ENCODE measurements around the gene KIAA0586.
"Not testable (repeated sequence)": the region's sequence is repeated elsewhere in the genome, so short reads cannot be mapped to it uniquely, and the experiment has no call there.

Gene KIAA0586
- long read RNA-seq, donor 1, result 0 reads
- long read RNA-seq, donor 2, partial matches to known transcripts, result 0 of 1 reads
- long read RNA-seq, donor 2, other reads (novel, unspliced or antisense), result 0 of 1 reads
- long read RNA-seq, donor 3, result 0 reads
- long read RNA-seq, donor 4, result 0 reads
- long read RNA-seq, donor 5, result 0 reads
- long read RNA-seq, donor 6, partial matches to known transcripts, result 0 of 1 reads
- long read RNA-seq, donor 6, other reads (novel, unspliced or antisense), result 0 of 1 reads
- long read RNA-seq, donor 7, result 0 reads
- long read RNA-seq, donor 8, partial matches to known transcripts, result 0 of 1 reads
- long read RNA-seq, donor 8, other reads (novel, unspliced or antisense), result 0 of 1 reads

DNA sequence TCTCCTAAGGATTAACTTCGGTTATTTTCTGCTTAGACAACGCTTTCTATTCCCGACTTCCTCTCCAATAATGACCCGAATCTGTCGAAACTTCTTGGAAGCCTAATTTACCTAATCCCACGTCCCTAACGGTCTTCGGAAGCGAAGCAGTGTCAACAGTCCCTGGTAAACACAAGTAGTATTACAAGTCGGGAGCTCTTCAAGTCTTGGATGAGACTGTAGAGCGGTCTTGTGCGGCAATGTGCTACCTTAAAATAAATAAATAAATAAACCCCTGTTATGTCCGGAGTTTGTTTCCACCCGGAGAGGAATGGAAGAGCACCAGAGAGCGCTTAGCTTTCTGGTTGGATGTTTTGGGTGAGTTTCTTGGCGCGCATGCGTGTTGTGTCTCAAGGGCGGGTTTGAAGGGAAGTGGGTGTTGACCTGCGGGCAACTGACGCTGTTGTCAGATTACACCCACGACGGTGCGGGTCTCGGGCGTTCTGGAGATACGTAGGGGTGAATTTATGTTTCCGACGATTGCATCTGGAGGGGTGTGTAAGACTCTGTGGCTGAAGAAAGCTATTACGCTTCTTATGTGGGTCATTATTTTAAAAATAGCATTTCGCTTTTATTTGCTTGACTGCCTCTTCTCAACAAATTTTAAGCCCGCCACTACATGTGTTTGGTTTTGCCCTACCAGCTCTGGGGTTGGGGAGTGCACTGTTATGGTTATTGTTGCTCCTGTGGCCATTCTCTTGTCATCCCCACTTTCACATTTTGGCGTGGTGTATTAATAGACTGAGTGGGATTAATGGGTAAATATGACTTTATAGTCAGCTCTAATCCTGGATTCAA, at the start of gene KIAA0586, which contains the start of gene TIMM9:
TSS of gene KIAA0586 (plus strand) at position 439 of the 837 bp plus-strand sequence. CDS start 546 bp downstream, outside the sequence.
TSS of gene TIMM9 (minus strand) at position 251 of the 837 bp plus-strand sequence. CDS start 15,586 bp downstream, outside the sequence.
- DNase-seq, result peak; percentile 89

DNA sequence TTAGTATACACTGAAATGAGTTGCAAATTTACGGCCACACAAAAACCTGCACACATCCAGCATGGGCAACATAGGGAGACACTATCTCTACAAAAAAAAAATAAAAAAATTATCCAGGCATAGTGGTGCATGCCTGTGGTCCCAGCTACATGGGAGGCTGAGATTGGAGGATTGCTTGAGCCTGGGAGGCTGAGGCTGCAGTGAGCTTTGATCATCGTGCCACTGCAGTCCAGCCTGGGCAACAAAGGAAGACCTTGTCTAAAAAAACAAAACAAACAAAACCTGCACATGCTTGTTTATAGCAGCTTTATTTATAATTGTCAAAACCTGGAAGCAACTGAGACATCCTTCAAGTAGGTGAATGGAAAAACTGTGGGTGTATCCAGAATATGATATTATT, 36.7 kb upstream of the KIAA0586 start:
- DNase-seq, result no peak

DNA sequence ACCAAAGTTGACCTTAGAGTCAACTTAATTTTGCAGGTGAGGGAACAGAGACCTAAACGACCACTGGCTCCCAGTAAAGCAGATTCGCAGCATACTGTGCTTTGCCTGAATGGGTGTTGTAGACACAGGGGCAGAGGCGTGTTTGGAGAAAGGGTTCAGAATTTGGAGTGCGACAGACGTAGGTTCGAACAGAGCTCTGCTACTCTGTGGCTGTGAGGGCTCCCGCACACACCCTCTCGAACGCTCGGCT, 32.0 kb upstream of the KIAA0586 start:
- DNase-seq, result no peak

DNA sequence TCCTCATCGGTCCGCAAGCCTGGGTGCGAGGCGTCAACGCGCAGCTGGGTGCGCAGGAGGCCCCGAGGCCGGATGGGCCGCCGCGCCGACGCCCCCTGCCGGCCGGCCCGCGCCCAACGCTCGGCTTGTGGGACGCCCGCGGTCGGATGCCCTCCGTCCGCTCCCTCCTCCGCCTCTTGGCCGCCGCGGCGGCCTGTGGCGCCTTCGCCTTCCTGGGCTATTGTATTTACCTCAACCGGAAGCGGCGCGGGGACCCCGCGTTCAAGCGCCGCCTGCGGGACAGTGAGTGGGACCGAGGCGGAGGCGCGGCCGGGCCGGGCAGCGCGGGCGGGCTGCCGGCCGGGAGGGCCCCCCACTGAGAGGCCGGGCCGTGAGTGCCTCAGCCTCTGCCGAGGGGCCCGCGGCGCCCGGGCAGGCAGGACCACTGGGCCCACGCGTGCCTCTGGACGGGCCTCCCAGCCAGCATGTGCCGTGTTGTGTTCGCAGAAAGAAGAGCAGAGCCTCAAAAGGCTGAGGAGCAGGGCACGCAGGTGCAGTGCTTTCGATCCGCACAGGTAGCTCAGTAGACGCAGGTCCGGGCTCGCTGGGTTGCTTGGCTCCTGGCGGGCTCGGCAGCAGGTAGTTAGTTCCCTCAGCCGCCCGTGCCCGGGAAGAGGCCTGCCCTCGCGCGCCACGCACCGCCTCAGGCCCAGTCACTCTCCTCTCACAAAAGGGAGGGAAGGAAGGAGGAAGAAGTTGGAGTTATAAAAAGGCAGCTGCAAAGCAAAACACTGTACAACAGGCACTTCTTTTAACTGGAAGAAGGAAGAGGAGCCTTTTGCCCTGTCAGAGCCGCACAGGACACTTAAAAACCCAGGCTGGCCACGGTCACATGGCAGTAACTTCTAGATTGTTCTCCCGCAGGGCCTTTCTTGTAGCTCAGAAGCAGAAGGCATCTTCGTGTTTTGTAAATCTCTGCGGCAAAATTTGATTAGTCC, 31.4 kb upstream of the KIAA0586 start, which contains the start of gene TOMM20L:
TSS of gene TOMM20L (plus strand) at position 119 of the 977 bp plus-strand sequence. CDS start at position 147, 28 bp downstream.
- DNase-seq, result peak; percentile 90

DNA sequence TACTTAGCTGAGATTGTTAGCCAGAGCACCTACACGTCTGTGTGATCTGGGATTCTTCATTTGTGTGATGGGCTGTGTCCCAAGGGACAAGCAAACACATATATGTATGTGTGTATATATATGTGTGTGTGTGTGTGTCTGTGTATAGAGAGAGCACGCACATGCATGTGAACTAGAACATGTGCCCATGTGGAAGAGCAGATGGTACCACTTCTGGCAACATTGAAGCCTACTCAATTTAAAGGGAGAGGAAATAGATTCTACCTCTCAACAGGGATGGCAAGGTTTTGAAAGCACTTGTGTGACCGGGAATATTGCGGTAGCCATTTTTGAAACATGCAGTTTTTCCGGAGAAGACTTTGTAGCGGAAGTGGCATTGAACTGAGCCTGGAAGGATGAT, 30.4 kb upstream of the KIAA0586 start:
- no peak for DNase-seq

DNA sequence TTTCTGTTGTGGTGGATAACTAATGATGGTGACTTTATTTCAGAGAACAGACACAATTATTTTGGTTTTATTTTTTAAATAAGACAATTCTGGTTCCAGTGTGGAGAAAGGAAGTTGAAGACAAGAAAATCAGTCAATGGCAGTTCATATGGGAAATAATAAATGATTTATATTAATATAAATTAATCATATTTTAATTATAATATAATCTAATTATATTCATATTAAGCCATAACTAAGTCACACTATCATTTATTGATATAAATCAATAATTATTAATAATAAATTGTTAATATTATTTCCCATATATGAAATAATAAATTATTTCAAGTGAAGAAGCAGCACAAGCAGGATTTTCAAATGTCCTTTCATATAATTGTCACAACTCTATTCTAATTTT, 29.0 kb upstream of the KIAA0586 start:
- no peak for DNase-seq

DNA sequence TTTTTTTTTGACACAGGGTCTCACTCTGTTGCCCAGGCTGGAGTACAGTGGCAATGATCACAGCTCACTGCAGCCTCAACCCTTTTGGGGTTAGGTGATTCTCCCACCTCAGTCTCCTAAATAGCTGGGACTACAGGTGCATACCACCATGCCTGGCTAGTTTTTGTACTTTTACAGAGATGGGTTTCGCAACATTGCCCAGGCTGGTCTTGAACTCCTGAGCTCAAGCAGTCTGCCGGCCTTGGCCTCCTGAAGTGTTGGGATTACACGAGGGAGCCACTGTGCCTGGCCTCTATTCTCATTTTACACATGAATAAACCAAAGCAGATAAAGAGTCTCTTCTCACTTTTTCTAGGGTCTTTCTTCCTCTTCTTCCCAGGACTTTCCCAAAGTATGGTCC, 28.6 kb upstream of the KIAA0586 start:
- DNase-seq, result no peak

DNA sequence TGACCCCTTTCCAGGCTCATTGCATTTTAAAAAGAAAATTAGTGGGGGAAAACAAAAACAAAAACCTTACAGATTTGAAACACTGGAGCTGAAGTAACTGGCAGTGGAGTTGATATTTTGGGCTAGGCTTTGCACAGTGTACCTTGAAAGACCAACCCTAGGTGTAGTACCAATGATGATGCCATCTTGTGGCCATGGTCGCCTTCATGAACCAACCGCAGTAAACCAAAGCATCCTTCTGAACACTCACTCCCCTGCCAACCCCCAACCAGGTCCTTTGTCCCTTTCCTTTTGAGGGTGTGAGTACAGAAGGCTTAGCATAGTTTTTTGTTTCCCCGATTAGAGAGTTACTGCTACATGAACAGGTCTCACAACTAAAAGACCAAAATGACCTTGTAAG, 25.9 kb upstream of the KIAA0586 start:
- DNase-seq, result no peak

DNA sequence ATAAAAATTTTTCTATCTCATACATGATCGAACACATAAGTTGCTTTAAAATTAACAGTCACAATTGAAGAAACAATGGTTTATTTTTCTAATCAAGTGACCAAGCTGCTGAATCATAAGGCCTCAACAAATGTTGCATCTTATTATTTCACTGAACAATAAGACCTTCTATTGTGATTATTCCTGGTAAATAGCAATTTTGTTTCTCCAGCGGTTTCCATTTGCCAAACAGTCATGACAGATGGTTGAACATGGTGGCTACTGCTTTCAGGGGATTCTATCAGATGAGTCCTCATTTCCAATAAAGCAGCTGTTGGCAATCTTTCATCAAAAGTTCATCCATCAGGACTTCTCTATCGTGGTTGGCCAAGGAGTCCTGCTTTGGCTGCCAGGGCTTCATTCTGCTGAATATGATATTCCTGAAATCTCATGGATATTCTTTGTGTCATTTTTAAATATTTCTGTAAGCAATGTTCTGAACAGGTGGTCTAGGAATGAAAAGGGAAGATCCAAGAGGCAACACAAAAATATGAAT, 18.8 kb upstream of the KIAA0586 start:
- no peak for DNase-seq

DNA sequence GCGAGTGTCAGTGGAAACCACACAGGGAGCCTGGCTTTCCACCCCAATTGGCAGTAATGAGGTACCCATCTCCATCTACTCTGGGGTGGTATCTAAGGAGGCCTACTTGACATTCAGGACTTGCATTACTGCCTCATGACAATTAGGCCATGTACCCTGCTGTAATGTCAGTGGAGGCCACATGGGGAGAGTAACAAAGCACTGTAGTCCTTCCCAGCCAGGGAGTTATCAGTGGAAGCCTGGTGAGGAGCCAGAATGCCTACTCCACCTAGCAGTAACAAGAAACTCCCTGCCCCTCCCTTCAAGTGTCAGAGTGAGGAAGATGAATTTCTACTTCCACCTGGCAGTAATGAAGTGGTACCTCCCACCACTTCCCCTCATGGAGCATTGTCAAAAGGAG, 12.7 kb upstream of the KIAA0586 start:
- DNase-seq, result no peak

DNA sequence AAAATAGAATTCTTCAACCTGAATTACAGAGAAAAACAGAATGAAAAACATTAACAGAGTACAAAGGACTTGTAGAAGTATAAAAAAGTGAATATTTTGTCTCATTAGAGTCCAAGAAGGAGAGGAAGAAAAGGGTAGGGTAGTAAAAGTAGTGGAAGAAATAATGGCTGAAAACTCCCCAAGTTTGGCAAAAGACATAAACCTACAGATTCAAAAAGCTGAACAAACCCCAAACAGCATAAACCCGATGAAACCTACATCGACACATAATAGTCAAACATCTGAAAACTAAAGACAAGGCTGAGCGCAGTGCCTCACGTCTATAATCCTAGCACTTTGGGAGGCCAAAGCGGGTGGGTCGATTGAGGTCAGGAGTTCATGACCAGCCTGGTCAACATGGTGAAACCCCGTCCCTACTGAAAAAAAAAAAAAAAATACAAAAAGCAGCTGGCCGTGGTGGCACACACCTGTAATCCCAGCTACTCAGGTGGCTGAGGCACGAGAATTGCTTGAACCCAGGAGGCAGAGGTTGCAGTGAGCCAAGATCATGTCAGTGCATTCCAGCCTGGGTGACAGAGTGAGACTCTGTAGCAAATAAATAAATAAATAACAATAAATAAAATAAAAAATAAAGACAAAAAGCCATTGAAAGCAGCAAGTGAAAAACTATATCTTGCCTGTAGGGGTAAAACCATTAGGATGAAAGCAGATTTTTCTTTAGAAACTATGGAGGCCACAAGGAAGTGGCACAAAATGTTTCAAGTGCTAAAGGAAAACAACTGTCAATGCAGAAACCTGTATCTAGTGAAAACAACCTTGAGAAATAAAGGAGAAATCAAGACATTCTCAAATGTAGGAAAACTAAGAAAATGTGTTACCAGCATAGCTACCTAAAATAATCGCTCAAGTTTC, 11.6 kb upstream of the KIAA0586 start:
- no peak for DNase-seq

DNA sequence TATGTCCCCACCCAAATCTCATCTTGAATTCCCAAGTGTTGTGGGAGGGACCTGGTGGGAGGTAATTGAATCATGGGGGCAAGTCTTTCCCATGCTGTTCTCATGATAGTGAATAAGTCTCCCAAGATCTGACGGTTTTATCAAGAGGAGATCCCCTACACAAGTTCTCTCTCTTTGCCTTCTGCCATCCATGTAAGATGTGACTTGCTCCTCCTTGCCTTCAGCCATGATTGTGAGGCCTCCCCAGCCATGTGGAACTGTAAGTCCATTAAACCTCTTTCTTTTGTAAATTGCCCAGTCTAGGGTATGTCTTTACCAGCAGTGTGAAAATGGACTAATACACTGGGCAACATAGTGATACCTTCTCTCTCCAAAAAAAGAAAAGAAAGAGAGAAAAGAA, 10.6 kb upstream of the KIAA0586 start:
- not testable (repeated sequence) for DNase-seq

DNA sequence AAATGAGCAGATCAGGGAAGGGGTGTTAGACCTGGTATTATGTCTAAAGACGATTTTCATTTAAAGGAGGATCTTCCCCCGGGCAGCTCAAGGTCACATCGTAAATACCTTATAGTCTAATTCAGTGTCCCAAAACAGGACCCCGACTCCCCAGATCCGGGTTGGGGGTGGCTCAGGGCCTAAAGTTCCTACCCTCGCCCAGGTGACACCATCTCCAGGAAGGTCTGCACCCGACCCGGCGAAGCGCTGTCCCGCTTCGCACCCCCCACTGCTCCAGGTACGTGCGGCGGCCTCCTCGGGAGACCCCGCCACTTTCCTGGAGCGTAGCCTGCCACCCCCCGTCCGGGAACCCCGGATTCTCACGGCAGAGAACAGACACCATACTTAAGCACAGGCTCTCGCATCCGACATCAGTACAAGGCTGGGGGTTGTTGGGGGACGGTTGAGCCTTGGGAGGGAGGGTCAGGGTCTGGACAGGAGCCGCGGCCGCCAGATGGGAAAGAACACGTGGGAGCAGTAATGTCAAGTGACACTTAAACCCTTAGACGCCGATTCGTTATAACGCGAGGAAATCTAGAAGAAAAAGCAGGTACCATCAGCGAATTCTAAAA, 744 bp upstream of the KIAA0586 start:
- DNase-seq, result peak; percentile 89

DNA sequence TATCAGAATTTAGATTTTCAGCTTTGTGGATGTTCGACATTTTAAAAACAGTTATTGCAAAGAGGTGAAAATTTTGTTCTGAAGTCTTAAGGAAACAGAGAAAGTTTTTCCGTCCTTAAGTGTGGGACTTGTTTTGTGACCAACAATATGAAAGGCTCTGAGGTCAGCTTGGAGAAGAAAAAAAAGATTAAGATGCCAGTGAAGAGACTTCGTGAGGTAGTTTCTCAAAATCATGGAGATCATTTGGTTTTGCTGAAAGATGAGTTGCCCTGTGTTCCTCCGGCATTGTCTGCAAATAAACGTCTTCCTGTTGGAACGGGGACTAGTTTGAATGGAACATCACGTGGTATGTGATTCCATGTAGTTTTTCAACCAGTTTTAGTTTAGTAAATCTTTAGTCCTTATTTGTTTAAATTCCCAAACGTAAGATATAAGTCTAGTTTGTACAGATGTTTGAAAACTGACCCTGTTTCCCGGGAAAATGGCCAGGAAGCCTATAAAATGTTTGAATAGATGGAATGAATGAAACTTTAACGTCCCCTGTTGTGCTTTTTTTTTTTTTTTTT, 682 bp downstream of the KIAA0586 start:
- peak; percentile 38 for DNase-seq

DNA sequence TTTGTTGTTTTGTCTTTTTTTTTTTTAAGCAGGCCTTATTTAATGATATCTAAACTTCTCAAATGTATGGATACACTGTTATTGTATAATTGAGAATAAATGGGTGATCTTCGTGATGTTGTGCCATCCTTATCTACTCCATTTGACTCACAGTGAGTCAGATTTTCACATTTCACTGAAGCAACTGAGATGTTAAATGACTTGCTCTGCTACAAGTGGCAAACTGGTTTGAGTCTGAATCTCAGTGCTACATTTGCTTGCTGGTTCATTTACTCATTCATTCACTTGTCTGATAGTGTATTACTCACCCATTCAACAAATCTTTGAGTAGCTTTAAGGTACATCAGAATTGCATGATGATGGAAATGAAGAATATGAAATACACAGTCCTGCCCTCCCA, 2.6 kb downstream of the KIAA0586 start:
- DNase-seq, result no peak

DNA sequence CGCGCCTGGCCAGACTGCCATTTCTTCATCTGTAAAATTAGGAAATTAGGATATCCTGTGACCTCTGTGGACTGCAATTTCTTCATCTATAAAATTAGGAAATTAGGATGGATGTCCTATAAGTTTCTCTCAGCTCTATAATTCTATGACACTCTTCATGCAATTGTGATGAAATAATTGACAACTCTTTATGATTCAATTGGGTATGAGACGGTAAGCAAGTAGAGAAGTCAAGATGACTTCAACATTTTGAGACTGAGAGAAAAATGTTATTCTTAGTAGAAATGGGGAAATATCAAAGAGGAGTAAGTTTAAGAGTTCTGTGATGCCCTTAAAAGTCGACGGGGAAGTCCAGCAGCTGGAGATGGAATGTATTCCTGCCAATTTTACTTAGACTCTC, 12.0 kb downstream of the KIAA0586 start:
- no peak for DNase-seq

DNA sequence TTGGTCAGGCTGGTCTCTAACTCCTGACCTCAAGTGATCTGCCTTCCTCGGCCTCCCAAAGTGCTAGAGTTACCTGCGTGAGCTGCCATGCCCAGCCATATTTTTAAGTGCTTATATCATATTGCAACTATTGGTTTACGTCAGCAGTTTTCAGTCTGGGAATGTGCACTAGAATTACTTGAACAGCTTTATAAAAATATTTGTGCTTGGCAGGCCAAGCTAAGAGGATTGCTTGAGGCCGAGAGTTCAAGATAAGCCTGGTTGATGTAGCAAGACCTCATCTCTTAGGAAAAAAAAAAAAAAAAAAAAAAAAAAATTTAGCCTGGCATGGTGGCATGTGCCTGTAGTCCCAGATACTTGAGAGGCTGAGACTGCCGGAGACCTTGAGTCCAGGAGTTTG, 17.1 kb downstream of the KIAA0586 start:
- DNase-seq, result no peak

DNA sequence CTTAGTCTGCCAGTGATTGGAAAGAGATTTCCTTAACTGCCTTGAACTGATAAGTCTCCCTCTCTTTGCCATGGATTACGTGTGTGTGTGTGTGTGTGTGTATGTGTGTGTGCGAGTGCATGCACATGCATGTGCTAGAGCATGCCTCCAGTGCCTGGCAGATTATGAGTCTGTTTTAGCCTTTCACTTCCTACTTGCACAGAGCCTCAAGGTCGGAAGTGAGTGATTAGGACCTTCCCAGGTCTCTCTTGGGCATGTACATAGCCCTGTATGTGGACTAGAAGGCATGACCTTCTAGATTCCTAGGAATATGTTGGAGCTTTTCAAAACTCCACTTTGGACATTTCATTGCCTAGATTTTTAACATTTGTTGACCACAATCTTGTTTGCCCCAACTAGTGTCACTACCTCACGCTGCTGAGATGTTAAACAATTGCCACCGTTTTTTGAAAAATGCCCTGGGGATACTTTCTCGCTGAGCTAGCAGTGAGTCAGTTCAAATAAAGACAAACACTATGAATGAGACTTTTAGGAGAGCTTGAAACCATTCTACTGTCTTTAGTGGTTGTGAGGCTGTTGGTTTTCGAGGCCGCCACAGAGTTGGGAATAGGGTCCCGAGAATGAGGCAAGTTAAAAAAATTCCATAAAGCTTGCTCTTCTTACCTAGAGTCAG, 28.2 kb downstream of the KIAA0586 start:
- DNase-seq, result no peak

DNA sequence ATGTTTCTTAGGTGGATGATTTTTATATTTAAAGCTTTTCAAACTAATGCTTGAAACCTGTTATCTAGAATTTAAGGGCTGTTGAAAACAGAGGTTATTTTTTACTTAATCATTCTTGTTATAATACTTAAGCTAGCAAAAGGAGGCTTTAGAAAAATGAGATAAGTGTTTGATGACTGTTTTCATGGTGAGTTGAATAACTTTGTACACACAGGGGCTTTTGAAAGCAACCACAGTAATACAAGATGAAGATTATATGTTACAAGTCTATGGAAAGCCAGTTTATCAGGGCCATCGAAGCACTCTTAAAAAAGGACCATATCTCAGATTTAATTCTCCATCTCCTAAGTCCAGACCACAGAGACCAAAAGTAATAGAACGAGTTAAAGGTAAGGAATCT, 33.3 kb downstream of the KIAA0586 start:
- no peak for DNase-seq

DNA sequence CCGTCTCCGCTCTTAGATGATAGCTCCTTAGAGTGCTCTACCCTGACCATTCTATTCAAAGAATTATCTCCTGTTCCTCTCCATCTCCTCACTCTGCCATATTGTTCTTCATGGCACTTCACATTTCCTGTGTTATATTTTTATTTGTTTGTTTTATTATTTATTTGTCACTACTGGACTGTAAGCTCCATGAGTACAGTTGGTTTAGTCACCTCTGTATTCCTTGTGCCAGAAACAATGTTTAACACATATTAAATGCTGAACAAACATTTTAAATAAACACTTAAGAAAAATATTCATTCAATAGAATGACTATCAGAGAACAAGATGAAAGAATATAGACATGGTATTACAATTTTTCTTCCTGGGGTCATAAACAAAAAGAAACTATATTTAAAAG, 35.6 kb downstream of the KIAA0586 start:
- no peak for DNase-seq
